Heart left ventricle (tissue), 16 donors: ENCODE results near the gene KCTD11. TPM values are rescaled to one million over a fixed set of nuclear protein-coding genes. Genes with fewer than 3 reads are reported as not detected.

Source experiments
- ATAC-seq, 4 donors: fragments of 200-7000 bp; cut with Tn5 transposase; one replicate each; pipeline ENCODE4 v1.9.1; 2020 to 2022; ENCODE audit warnings: moderate library complexity in 4 of 4, mild to moderate bottlenecking in 3 of 4, moderate number of reproducible peaks in 1 of 4
- DNase-seq, 5 donors: peaks; one replicate each; pipeline ENCODE4 v3.0.0-alpha.2; 2020
- H3K27ac ChIP-seq, 12 donors: fragments of 200-600 bp; sonication (generic) in 4 of 12; one replicate each; pipeline versions ENCODE4 v1.5.0 to v1.8.0; 2016 to 2022; ENCODE audit warnings: mild to moderate bottlenecking in 2 of 12
- H3K27me3 ChIP-seq, 9 donors: fragments of 200-600 bp; sonication (generic) in 2 of 9; one replicate each; pipeline versions ENCODE4 v1.5.1 to v1.8.0; 2016 to 2022; ENCODE audit warnings: mild to moderate bottlenecking in 3 of 9
- H3K36me3 ChIP-seq, 9 donors: fragments of 200-600 bp; sonication (generic) in 2 of 9; one replicate each; pipeline versions ENCODE4 v1.5.0 to v1.8.0; 2018 to 2022; ENCODE audit warnings: mild to moderate bottlenecking in 2 of 9
- H3K4me1 ChIP-seq, 12 donors: fragments of 200-600 bp; sonication (generic) in 4 of 12; one replicate each; pipeline versions ENCODE4 v1.5.0 to v1.8.0; 2016 to 2022; ENCODE audit warnings: mild to moderate bottlenecking in 3 of 12
- H3K4me3 ChIP-seq, 12 donors: fragments of 200-600 bp; sonication (generic) in 4 of 12; one replicate each; pipeline versions ENCODE4 v1.5.0 to v1.8.0; 2017 to 2022; ENCODE audit warnings: mild to moderate bottlenecking in 9 of 12, moderate library complexity in 4 of 12
- H3K9me3 ChIP-seq, 12 donors: fragments of 200-600 bp; sonication (generic) in 4 of 12; one replicate each; pipeline versions ENCODE4 v1.5.0 to v1.8.0; 2016 to 2022; ENCODE audit warnings: mild to moderate bottlenecking in 1 of 12
- CTCF ChIP-seq, 12 donors: fragments of 200-600 bp; sonication (generic) in 4 of 12; IDR thresholded peaks; one replicate each; pipeline versions ENCODE4 v1.5.0 to v1.8.0; 2018 to 2022; ENCODE audit warnings: antibody characterized with exemption in 12 of 12, mild to moderate bottlenecking in 5 of 12
- POLR2A ChIP-seq, 2 donors: fragments of 450-650 bp; IDR thresholded peaks; one replicate each; pipeline ENCODE4 v1.6.1; 2017; ENCODE audit warnings: antibody characterized with exemption in 2 of 2, mild to moderate bottlenecking in 2 of 2, moderate library complexity in 2 of 2
- WGBS, 4 donors: extraction: QIAGEN DNeasy Blood & Tissue Kit in 2 of 4; methylation state at CpG; one replicate each; pipeline versions ENCODE4 v1.1.5 to v1.1.7; 2013 to 2018; 5-methylcytosine and 5-hydroxymethylcytosine counted together
- intact Hi-C, 10 donors: fragments of 100-400 bp; cut with DNase I; formaldehyde crosslinking; loops; one replicate each; pipeline versions ENCODE4 v1.11.1 to v1.14.2; 2022
- polyA plus RNA-seq, 2 donors: library from polyadenylated mRNA; stranded (reverse); fragments of 200-250 nt; gene quantifications; one replicate each; pipeline ENCODE4 v1.2.3, GENCODE V29; 2013
- total RNA-seq, 9 donors: library from RNA; depleted of rRNA in 2 of 9; stranded (reverse); fragments of >200 nt in 2 of 9; fragmentation: NEBNext Ultra II Directional in 3 of 9; extraction: Animal tissue kit (Norgen Biotek cat#: 25700) in 3 of 9; gene quantifications; one replicate each; pipeline versions ENCODE4 v1.1.0 to v1.2.4, GENCODE V29; 2016 to 2023
- donor health status: ischemic (EF 13 %, LVEDD 7.1; RV severe dilation, severe dysfunction).
- donor health status: healthy with polysubstance abuse.
- donor health status: DM: no; HTN: yes; CAD: no.
- donor health status: DM: no; HTN: no; CAD: no.
- donor health status: ischemic (EF 25% LVEDD 6.9; RV normal size, moderate dysfunction).
- donor health status: ischemic (EF 25% LVEDD 5.7; RV mildly dilated, moderate dysfunction).
- donor health status: healthy.
- donor health status: DM: yes; HTN: yes; CAD: no.
- donor health status: ischemic (EF 35%, LVEDD 5.7; RV mildly dilated, moderate dysfunction).
- donor health status: nonischemic (EF 11% LVEDD 7.7; RV severe dilation, severe dysfunction).
- donor health status: DM: yes; HTN: yes; CAD: no.
- donor health status: PGD.
- donor health status: ischemic (EF 29% LVEDD 5.4; RV normal size, mild dysfunction).
- donor health status: nonischemic (EF 23%, LVEDD 6.1; RV moderate dilation, normal function).

The KCTD11 gene
- total and polyA plus RNA-seq, 11 donors: 3.4 to 9.6 (median 6.4) TPM

- WGBS, 4 donors: 69 to 84% (median 77%) methylated on average over 2 of the region's 2 CpGs
- H3K36me3 ChIP-seq: no peaks in the 10 kb centered on the region
- peaks cover 0 to 53% (median 6%) of the 10 kb centered on the region in 9 donors for H3K27me3 ChIP-seq
- intact Hi-C loops: loop anchor here in 3 of 10 donors (10.0 kb wide), 2 partner anchors 55 to 65 kb away; partner anchors contain the start of gene SLC2A4 (in 2 of the 3)
- ATAC-seq (no peak), DNase-seq (no peak)
- H3K4me3 ChIP-seq: no peak overlapping the region
- no peak overlapping the region for H3K27ac ChIP-seq
- no peaks in the 10 kb centered on the region for H3K9me3 ChIP-seq
- peaks cover 0 to 24% (median 0%) of the 10 kb centered on the region in 12 donors for H3K4me1 ChIP-seq
- TF ChIP-seq CTCF (IDR thresholded peaks at IDR 0.05): no peak
- no peak for TF ChIP-seq POLR2A (IDR thresholded peaks at IDR 0.05)
Measured at GRCh38 chr17:7340179-7340578, 11.8 kb upstream of the KCTD11 start.

DNA sequence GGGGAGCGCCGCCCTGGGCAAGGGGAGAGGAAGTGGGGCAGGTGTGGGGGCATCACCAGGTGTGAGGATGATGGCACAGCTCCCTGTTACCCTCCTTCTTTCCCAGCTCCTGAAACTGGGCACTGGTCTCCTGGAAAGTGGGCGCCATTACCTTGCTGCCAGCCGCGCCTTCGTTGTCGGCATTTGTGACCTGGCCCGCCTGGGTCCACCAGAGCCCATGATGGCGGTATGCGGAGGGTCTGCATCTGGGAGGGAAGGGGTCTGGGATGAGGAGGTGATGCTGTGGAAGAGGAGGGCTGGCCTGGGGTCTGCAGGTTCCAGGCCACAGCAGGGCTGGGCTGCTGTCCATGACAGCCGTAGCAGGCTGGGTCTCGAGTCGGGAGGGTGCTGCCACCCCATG lies 10.1 kb upstream of the KCTD11 start:
- DNase-seq: no peak
- intact Hi-C loops: loop anchor here in 3 of 10 donors (10.0 kb wide), 2 partner anchors 57 to 67 kb away; partner anchors contain the start of gene SLC2A4 (in 2 of the 3)
- Histone ChIP-seq H3K4me3 (no peak overlapping the region), H3K27me3 (peaks cover 0 to 36% (median 0%) of the 10 kb centered on the region in 9 donors), H3K9me3 (no peaks in the 10 kb centered on the region), H3K4me1 (peaks cover 0 to 13% (median 0%) of the 10 kb centered on the region in 12 donors), H3K27ac (no peak overlapping the region), H3K36me3 (peaks cover 0 to 2% (median 0%) of the 10 kb centered on the region in 9 donors)
- no peak for TF ChIP-seq POLR2A (IDR thresholded peaks at IDR 0.05)
- ATAC-seq: no peak
- WGBS, 4 donors: 91 to 97% (median 93%) methylated on average over 8 to 13 of the region's 13 CpGs

GRCh38 chr17:7343250-7343649 lies 8.7 kb upstream of the KCTD11 start:
- intact Hi-C loops: loop anchor here in 3 of 10 donors (10.0 kb wide), 2 partner anchors 58 to 68 kb away; partner anchors contain the start of gene SLC2A4 (in 2 of the 3)
- 73 to 76% (median 74%) methylated on average over 15 of the region's 15 CpGs for WGBS, 4 donors
- Histone ChIP-seq H3K4me3 (no peak overlapping the region), H3K4me1 (peaks cover 0 to 6% (median 0%) of the 10 kb centered on the region in 12 donors), H3K9me3 (no peaks in the 10 kb centered on the region), H3K27ac (no peak overlapping the region), H3K36me3 (peaks cover 0 to 8% (median 0%) of the 10 kb centered on the region in 9 donors), H3K27me3 (peaks cover 0 to 32% (median 0%) of the 10 kb centered on the region in 9 donors)
- ATAC-seq: no peak
- TF ChIP-seq POLR2A (IDR thresholded peaks at IDR 0.05) (no peak), CTCF (IDR thresholded peaks at IDR 0.05) (no peak)
- no peak for DNase-seq

DNA sequence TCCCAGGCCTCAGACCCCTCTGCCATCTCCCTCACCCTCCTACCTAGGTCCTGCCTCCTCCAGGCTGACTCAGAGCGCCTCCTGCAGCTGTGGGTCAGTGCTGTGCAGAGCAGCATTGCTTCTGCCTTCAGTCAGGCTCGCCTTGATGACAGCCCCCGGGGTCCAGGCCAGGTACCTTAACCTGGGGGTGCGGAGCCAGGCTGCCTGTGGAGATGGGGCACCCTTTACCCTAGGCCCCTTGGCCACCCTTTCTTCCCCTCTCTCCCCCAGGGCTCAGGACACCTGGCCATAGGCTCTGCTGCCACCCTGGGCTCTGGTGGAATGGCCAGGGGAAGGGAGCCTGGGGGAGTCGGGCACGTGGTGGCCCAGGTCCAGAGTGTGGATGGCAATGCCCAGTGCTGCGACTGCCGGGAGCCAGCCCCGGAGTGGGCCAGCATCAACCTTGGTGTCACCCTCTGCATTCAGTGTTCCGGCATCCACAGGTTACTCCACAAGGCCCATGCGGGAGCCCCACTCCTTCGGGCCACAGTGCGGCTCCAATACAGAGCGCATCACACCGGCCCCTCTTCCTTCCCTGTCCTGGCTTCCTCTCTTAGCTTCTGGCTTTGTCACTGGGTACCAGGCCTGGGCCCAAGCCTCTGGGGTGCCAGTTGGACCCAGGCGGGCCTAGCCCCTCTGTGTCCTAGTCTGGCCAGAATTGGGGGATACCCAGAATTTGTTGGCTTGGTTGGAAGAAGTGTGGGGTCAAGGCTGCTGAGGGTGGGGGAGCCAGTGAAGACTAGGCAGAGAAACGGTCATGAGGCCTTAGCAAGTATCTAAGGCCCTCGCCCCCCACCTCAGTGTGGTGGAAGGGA lies 5.0 kb upstream of the KCTD11 start:
- WGBS, 4 donors: 66 to 75% (median 71%) methylated on average over 17 to 18 of the region's 18 CpGs
- DNase-seq (no peak), ATAC-seq (no peak)
- peaks cover 0 to 26% (median 16%) of the 10 kb centered on the region in 12 donors for H3K4me1 ChIP-seq
- H3K4me3 ChIP-seq: no peak overlapping the region
- H3K9me3 ChIP-seq: no peaks in the 10 kb centered on the region
- peaks cover 0 to 5% (median 0%) of the 10 kb centered on the region in 9 donors for H3K27me3 ChIP-seq
- no peak overlapping the region for H3K27ac ChIP-seq
- H3K36me3 ChIP-seq: peaks cover 0 to 10% (median 0%) of the 10 kb centered on the region in 9 donors
- TF ChIP-seq POLR2A (IDR thresholded peaks at IDR 0.05) (no peak), CTCF (IDR thresholded peaks at IDR 0.05) (no peak)
- intact Hi-C loops: loop anchor here in 9 of 10 donors (2.0 to 10.0 kb wide), 6 partner anchors 62 to 295 kb away; partner anchors contain the start of gene SLC2A4 (in 5 of the 9)
